K562 (cell line): ENCODE measurements around the gene TDG. TPM values are rescaled to one million over a fixed set of nuclear protein-coding genes. Genes with fewer than 3 reads are reported as not detected.

Source experiments
- ATF7 ChIP-seq: fragments of 450-650 bp; IDR thresholded peaks from 2 replicates; pipeline ENCODE4 v1.7.1; 2014; ENCODE audit warnings: mild to moderate bottlenecking, moderate library complexity
- CHCHD3 ChIP-seq: fragments of 250-450 bp; sonication (Bioruptor Pico); IDR thresholded peaks from 2 replicates; pipeline ENCODE4 v2.1.2; 2022; ENCODE audit warnings: mild to moderate bottlenecking
- EGR1 ChIP-seq: fragments of 450-650 bp; conservative IDR thresholded peaks from 2 replicates; pipeline ENCODE4 v1.6.1; 2017; ENCODE audit warnings: mild to moderate bottlenecking
- FOXK2 ChIP-seq, 2 experiments: fragments of 450-650 bp; IDR thresholded peaks in 1 of 2; conservative IDR thresholded peaks in 1 of 2; 2 replicates each; pipeline ENCODE4 v1.6.1; 2016; ENCODE audit warnings: low read depth in 2 of 2, mild to moderate bottlenecking in 1 of 2
- HNRNPLL ChIP-seq: fragments of 200-400 bp; formaldehyde crosslinking; IDR thresholded peaks from 2 replicates; pipeline ENCODE4 v1.6.1; 2017; ENCODE audit warnings: low read length, low read depth, mild to moderate bottlenecking; ENCODE audit not compliant: poor library complexity, severe bottlenecking
- JUN ChIP-seq, 2 experiments: sonication (generic) in 1 of 2; formaldehyde crosslinking in 1 of 2; IDR thresholded peaks; 2 replicates each; pipeline versions ENCODE4 v1.6.1 to v1.8.0; 2012 to 2022; ENCODE audit warnings: borderline replicate concordance in 2 of 2, mild to moderate bottlenecking in 2 of 2, improper control_type of control experiment in 1 of 2, low read depth in 1 of 2, low read length in 1 of 2, missing genetic modification reagents in 1 of 2
- MEIS2 ChIP-seq: fragments of 450-650 bp; IDR thresholded peaks from 2 replicates; pipeline ENCODE4 v1.6.1; 2014; ENCODE audit warnings: mild to moderate bottlenecking; ENCODE audit not compliant: partially characterized antibody
- MNT ChIP-seq, 2 experiments: fragments of 450-650 bp; conservative IDR thresholded peaks; 2 replicates each; pipeline ENCODE4 v1.6.1; 2017; ENCODE audit warnings: mild to moderate bottlenecking in 2 of 2, moderate library complexity in 2 of 2
- SMARCE1 ChIP-seq: fragments of 450-650 bp; IDR thresholded peaks from 2 replicates; pipeline ENCODE4 v1.7.1; 2016; ENCODE audit warnings: mild to moderate bottlenecking
- STAT5A ChIP-seq: IDR thresholded peaks from 2 replicates; pipeline ENCODE4 v1.6.1; 2012; ENCODE audit warnings: low read length, inconsistent platforms, borderline replicate concordance
- ZMIZ1 ChIP-seq, 2 experiments: fragments of 150-350 bp in 1 of 2; IDR thresholded peaks; 2 replicates each; pipeline ENCODE4 v1.6.1; 2012 to 2016; ENCODE audit warnings: low read depth in 2 of 2, low read length in 2 of 2, mild to moderate bottlenecking in 1 of 2, moderate library complexity in 1 of 2
- ZNF407 ChIP-seq: fragments of 450-650 bp; IDR thresholded peaks from 2 replicates; pipeline ENCODE4 v1.6.1; 2016; ENCODE audit warnings: low read depth
- ZNF507 ChIP-seq: conservative IDR thresholded peaks from 2 replicates; pipeline ENCODE4 v1.6.1; 2017; ENCODE audit warnings: missing genetic modification characterization, missing compliant biosample characterization
- ZNF668 ChIP-seq: fragments of 250-450 bp; sonication (Bioruptor Pico); IDR thresholded peaks from 2 replicates; pipeline ENCODE4 v1.8.0; 2022; ENCODE audit warnings: mild to moderate bottlenecking, inconsistent platforms
- polyA plus RNA-seq, 8 experiments: library from polyadenylated mRNA; depleted of rRNA in 4 of 8; stranded (reverse) in 5 of 8; unstranded in 3 of 8; fragments of >200 nt; fragmentation: Nextera tagmentation in 2 of 8; fragmentation: Illumina TruSeq in 1 of 8; extraction: Ambion mirVana in 2 of 8; extraction: Trizol in 1 of 8; gene quantifications; 2 replicates each; pipeline versions ENCODE4 v1.2.1 to v1.2.3, GENCODE V29; 2011 to 2014; ENCODE audit warnings: inconsistent platforms in 1 of 8, missing spikeins in 1 of 8
- total RNA-seq, 7 experiments: library from RNA; depleted of rRNA in 6 of 7; stranded (reverse); fragments of >200 nt in 6 of 7; fragmentation: Illumina TruSeq in 2 of 7; extraction: Trizol in 2 of 7; gene quantifications; 2 replicates each; pipeline versions ENCODE4 v1.2.1 to v1.2.3, GENCODE V29; 2011 to 2021; ENCODE audit warnings: low replicate concordance in 1 of 7

TDG gene
- total and polyA plus RNA-seq, 9 of the 15 experiments (the other 6 are each of a cell fraction or from before 2014, with no cell fraction given), result 37.6 to 77.2 (median 64.0) TPM

GRCh38 chr12:103960616-103961227 is 5.0 kb upstream of the TDG start (continued):
- TF ChIP-seq ZNF407 (no peak), HNRNPLL (no peak), ZMIZ1 (IDR thresholded peaks at IDR 0.05; ENCODE audit: low read depth in 2 of 2, low read length in 2 of 2) (0 out of 4 replicates have a peak, but pooled peaks of 1 of the 2 experiments have one; percentile 29), MEIS2 (peak; percentile 65), FOXK2 (conservative IDR thresholded peaks at IDR 0.05 in 1 of 2, IDR thresholded peaks at IDR 0.05 in 1 of 2; ENCODE audit: low read depth in 2 of 2) (peak; percentile 89 to 95), ZNF668 (CRISPR knock-in tag) (no peak), EGR1 (0 out of 2 replicates have a peak, but pooled peaks have one; percentile 10), SMARCE1 (peak; percentile 41), ATF7 (peak; percentile 92), MNT (conservative IDR thresholded peaks at IDR 0.05) (peak; percentile 97 to 98), CHCHD3 (no peak), ZNF507 (no peak), JUN (IDR thresholded peaks at IDR 0.05; ENCODE audit: borderline replicate concordance, low read depth, low read length) (peak; percentile 72; the same call in 1 of the 2 replicates), JUN (CRISPR knock-in tag; IDR thresholded peaks at IDR 0.05; ENCODE audit: borderline replicate concordance) (no peak), STAT5A (peak; percentile 36; the same call in 1 of the 2 replicates)
